GM21515 (cell line): ENCODE results near the gene LGALS1.

Experiments
- ATAC-seq: cut with Tn5 transposase; IDR thresholded peaks from one replicate; pipeline ENCODE4 v1.9.1; 2021; ENCODE audit not compliant: unreplicated experiment

The LGALS1 gene

GRCh38 chr22:37674951-37675929 lies at the start of gene LGALS1:
TSS of gene LGALS1 (plus strand) at chr22:37675636. CDS start at chr22:37675703, 67 bp downstream.
- ATAC-seq: peak; percentile 50

- ATAC-seq: no peak
Measured at GRCh38 chr22:37625737-37626136, 49.7 kb upstream of the LGALS1 start.

GRCh38 chr22:37626144-37626543 lies 49.3 kb upstream of the LGALS1 start:
- no peak for ATAC-seq

- no peak for ATAC-seq
Measured at GRCh38 chr22:37626556-37627075, 48.8 kb upstream of the LGALS1 start.

- ATAC-seq: no peak
Measured at GRCh38 chr22:37627121-37627520, 48.3 kb upstream of the LGALS1 start.

- no peak for ATAC-seq
Measured at GRCh38 chr22:37627545-37627944, 47.9 kb upstream of the LGALS1 start.

GRCh38 chr22:37628830-37629229 lies 46.6 kb upstream of the LGALS1 start:
- no peak for ATAC-seq

- ATAC-seq: no peak
Measured at GRCh38 chr22:37629928-37630327, 45.5 kb upstream of the LGALS1 start.

- no peak for ATAC-seq
Measured at GRCh38 chr22:37630839-37631435, 44.5 kb upstream of the LGALS1 start.

- ATAC-seq: no peak
Measured at GRCh38 chr22:37631448-37632173, 43.8 kb upstream of the LGALS1 start.

- peak; percentile 9 for ATAC-seq
Measured at GRCh38 chr22:37632174-37633088, 43.0 kb upstream of the LGALS1 start.

GRCh38 chr22:37633089-37633624 lies 42.3 kb upstream of the LGALS1 start:
- ATAC-seq: peak; percentile 44

GRCh38 chr22:37633625-37634416 lies 41.6 kb upstream of the LGALS1 start:
- ATAC-seq: peak; percentile 37

- ATAC-seq: no peak
Measured at GRCh38 chr22:37634417-37634924, 41.0 kb upstream of the LGALS1 start.

GRCh38 chr22:37635157-37635556 lies 40.3 kb upstream of the LGALS1 start:
- no peak for ATAC-seq

GRCh38 chr22:37636186-37636948 lies 39.1 kb upstream of the LGALS1 start:
- no peak for ATAC-seq

- no peak for ATAC-seq
Measured at GRCh38 chr22:37636949-37637273, 38.5 kb upstream of the LGALS1 start.

- ATAC-seq: no peak
Measured at GRCh38 chr22:37638391-37639069, 36.9 kb upstream of the LGALS1 start.
